Measurements from ENCODE around the gene LAMC2. TPM values are rescaled to one million over a fixed set of nuclear protein-coding genes. Genes with fewer than 3 reads are reported as not detected.

Gene LAMC2
- total RNA-seq, 4 donors from 2014 or later: 11.2 to 32.6 (median 14.9) TPM

GRCh38 chr1:183218971-183219615 is 33.0 kb downstream of the LAMC2 start:
- Histone ChIP-seq H3K4me3 (no peak overlapping the region), H3K27me3 (no peaks in the 10 kb centered on the region), H3K4me1 (peaks cover 15 to 39% (median 36%) of the 10 kb centered on the region in 4 donors), H3K9me3 (no peaks in the 10 kb centered on the region), H3K27ac (replicated peaks in 1 of 4) (peak overlapping the region; percentile 81 to 88 (median 82)), H3K36me3 (peaks cover 0 to 11% (median 2%) of the 10 kb centered on the region in 4 donors)
- 15% methylated on average over 5 of the region's 5 CpGs for WGBS
- TF ChIP-seq POLR2AphosphoS5 (IDR thresholded peaks at IDR 0.05) (peak; percentile 86 to 94), EP300 (IDR thresholded peaks at IDR 0.05) (no peak)
- intact Hi-C loops (cut with DNase I): no loop called here
- DNase-seq (ENCODE audit: extremely low spot score): no peak

GRCh38 chr1:183219616-183220009 is 33.5 kb downstream of the LAMC2 start:
- H3K27ac ChIP-seq (replicated peaks in 1 of 4): peak overlapping the region; percentile 81 to 88 (median 82)
- TF ChIP-seq POLR2AphosphoS5 (IDR thresholded peaks at IDR 0.05) (no peak), EP300 (IDR thresholded peaks at IDR 0.05) (no peak), CTCF (IDR thresholded peaks at IDR 0.05) (no peak), POLR2A (IDR thresholded peaks at IDR 0.05; ENCODE audit: low read depth) (no peak)
- DNase-seq (ENCODE audit: extremely low spot score): no peak
- peaks cover 15 to 38% (median 35%) of the 10 kb centered on the region in 4 donors for H3K4me1 ChIP-seq
- no peaks in the 10 kb centered on the region for H3K27me3 ChIP-seq
- no peak overlapping the region for H3K4me3 ChIP-seq
- H3K36me3 ChIP-seq: peaks cover 0 to 11% (median 2%) of the 10 kb centered on the region in 4 donors
- no peaks in the 10 kb centered on the region for H3K9me3 ChIP-seq
- intact Hi-C loops (cut with DNase I): no loop called here

GRCh38 chr1:183222909-183223308 is 36.8 kb downstream of the LAMC2 start:
- no peak for TF ChIP-seq EP300 (IDR thresholded peaks at IDR 0.05)
- TF ChIP-seq POLR2AphosphoS5 (IDR thresholded peaks at IDR 0.05): no peak
- TF ChIP-seq CTCF (IDR thresholded peaks at IDR 0.05): no peak
- TF ChIP-seq POLR2A (IDR thresholded peaks at IDR 0.05; ENCODE audit: low read depth): no peak
- Histone ChIP-seq H3K4me3 (no peak overlapping the region), H3K36me3 (peaks cover 0 to 4% (median 0%) of the 10 kb centered on the region in 4 donors), H3K27me3 (no peaks in the 10 kb centered on the region), H3K9me3 (no peaks in the 10 kb centered on the region), H3K27ac (replicated peaks in 1 of 4) (peak overlapping the region in 1 of 4 donors; percentile 17), H3K4me1 (peaks cover 15 to 27% (median 24%) of the 10 kb centered on the region in 4 donors)
- WGBS: 93% methylated on average over 3 of the region's 3 CpGs
- no peak for DNase-seq (ENCODE audit: extremely low spot score)
- intact Hi-C loops (cut with DNase I): no loop called here

GRCh38 chr1:183223467-183223866 is 37.4 kb downstream of the LAMC2 start:
- DNase-seq (ENCODE audit: extremely low spot score): no peak
- no peak for TF ChIP-seq POLR2AphosphoS5 (IDR thresholded peaks at IDR 0.05)
- no peak for TF ChIP-seq CTCF (IDR thresholded peaks at IDR 0.05)
- no peak for TF ChIP-seq POLR2A (IDR thresholded peaks at IDR 0.05; ENCODE audit: low read depth)
- no peak for TF ChIP-seq EP300 (IDR thresholded peaks at IDR 0.05)
- Histone ChIP-seq H3K36me3 (peaks cover 0 to 4% (median 0%) of the 10 kb centered on the region in 4 donors), H3K27me3 (no peaks in the 10 kb centered on the region), H3K4me3 (no peak overlapping the region), H3K4me1 (peaks cover 14 to 24% (median 20%) of the 10 kb centered on the region in 4 donors), H3K27ac (replicated peaks in 1 of 4) (peak overlapping the region in 1 of 4 donors; percentile 17), H3K9me3 (no peaks in the 10 kb centered on the region)
- WGBS: 86% methylated on average over 3 of the region's 3 CpGs
- intact Hi-C loops (cut with DNase I): no loop called here

GRCh38 chr1:183226361-183226760 is 40.3 kb downstream of the LAMC2 start:
- H3K36me3 ChIP-seq: peaks cover 0 to 4% (median 0%) of the 10 kb centered on the region in 4 donors
- TF ChIP-seq POLR2AphosphoS5 (IDR thresholded peaks at IDR 0.05) (no peak), CTCF (IDR thresholded peaks at IDR 0.05) (no peak), POLR2A (IDR thresholded peaks at IDR 0.05; ENCODE audit: low read depth) (no peak), EP300 (IDR thresholded peaks at IDR 0.05) (no peak)
- no peaks in the 10 kb centered on the region for H3K27me3 ChIP-seq
- H3K4me3 ChIP-seq: no peak overlapping the region
- no peaks in the 10 kb centered on the region for H3K9me3 ChIP-seq
- DNase-seq (ENCODE audit: extremely low spot score): no peak
- 89% methylated on average over 4 of the region's 4 CpGs for WGBS
- peaks cover 0 to 15% (median 10%) of the 10 kb centered on the region in 4 donors for H3K4me1 ChIP-seq
- intact Hi-C loops (cut with DNase I): no loop called here
- H3K27ac ChIP-seq (replicated peaks in 1 of 4): peak overlapping the region in 1 of 4 donors; percentile 12

Data from esophagus muscularis mucosa (tissue), 4 donors.